ENCODE results near the gene GNAT2. TPM values are rescaled to one million over a fixed set of nuclear protein-coding genes. Genes with fewer than 3 reads are reported as not detected.

Gene GNAT2
- total RNA-seq, 1 experiment from 2014 or later: not detected

DNA sequence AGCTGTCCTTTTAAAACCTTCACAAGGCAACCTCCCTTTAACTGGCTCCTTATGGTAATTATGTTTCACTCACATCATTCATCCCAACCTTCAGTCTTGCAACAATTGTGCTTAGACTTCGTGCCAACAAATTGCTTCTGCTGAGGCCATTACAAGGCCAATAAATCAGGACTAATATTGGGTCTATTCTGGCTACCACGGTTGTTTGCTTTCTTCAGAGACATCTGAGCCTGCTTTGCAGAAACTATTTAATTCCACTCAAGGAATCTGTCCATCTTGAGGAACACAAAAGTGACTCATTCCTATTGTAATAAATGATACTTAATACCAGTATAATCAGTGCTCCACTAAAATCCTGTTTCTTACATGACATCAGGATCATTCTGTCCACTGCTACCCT lies 33.9 kb upstream of the GNAT2 start:
- H3K4me3 Mint-ChIP-seq (ENCODE audit: low read depth, unreplicated experiment): no peak overlapping the region
- intact Hi-C loops (cut with micrococcal nuclease; ENCODE audit: unreplicated experiment): no loop called here
- no TSS peak for BruUV-seq (replicated peaks)
- TF ChIP-seq, protein P1, sequence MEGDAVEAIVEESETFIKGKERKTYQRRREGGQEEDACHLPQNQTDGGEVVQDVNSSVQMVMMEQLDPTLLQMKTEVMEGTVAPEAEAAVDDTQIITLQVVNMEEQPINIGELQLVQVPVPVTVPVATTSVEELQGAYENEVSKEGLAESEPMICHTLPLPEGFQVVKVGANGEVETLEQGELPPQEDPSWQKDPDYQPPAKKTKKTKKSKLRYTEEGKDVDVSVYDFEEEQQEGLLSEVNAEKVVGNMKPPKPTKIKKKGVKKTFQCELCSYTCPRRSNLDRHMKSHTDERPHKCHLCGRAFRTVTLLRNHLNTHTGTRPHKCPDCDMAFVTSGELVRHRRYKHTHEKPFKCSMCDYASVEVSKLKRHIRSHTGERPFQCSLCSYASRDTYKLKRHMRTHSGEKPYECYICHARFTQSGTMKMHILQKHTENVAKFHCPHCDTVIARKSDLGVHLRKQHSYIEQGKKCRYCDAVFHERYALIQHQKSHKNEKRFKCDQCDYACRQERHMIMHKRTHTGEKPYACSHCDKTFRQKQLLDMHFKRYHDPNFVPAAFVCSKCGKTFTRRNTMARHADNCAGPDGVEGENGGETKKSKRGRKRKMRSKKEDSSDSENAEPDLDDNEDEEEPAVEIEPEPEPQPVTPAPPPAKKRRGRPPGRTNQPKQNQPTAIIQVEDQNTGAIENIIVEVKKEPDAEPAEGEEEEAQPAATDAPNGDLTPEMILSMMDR (IDR thresholded peaks at IDR 0.05; ENCODE audit: unreplicated experiment): no peak
- H3K36me3 Mint-ChIP-seq (ENCODE audit: insufficient read depth, unreplicated experiment): peaks cover 19% of the 10 kb centered on the region
- H3K27me3 Mint-ChIP-seq (ENCODE audit: unreplicated experiment): no peaks in the 10 kb centered on the region
- CTCF ChIA-PET: no interaction called here
- no peak for DNase-seq
- H3K27ac Mint-ChIP-seq (ENCODE audit: unreplicated experiment): no peak overlapping the region
- H3K9me3 Mint-ChIP-seq (ENCODE audit: low read depth, unreplicated experiment): no peaks in the 10 kb centered on the region
- peaks cover 23% of the 10 kb centered on the region for H3K4me1 Mint-ChIP-seq (ENCODE audit: low read depth, unreplicated experiment)

DNA sequence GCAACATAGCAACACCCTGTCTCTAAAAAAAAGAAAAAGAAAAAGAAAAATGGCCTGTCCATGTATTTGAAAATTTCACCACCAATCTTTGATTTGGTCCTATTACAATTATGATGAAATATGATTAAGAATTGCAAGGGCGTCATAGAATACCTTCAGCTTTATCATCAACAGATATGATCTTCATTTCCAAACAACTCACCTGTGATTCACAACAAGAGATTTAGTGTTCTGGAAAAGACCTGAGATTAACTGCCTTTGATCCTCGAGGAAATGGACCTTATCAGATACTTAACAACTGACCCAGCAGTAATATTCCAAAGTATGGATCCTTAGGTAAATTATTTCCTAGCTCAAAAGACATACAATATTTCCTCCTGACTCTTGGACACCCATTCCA lies 33.0 kb upstream of the GNAT2 start:
- DNase-seq: no peak
- Mint-ChIP-seq H3K9me3 (ENCODE audit: low read depth, unreplicated experiment) (no peaks in the 10 kb centered on the region), H3K27ac (ENCODE audit: unreplicated experiment) (no peak overlapping the region), H3K27me3 (ENCODE audit: unreplicated experiment) (no peaks in the 10 kb centered on the region), H3K36me3 (ENCODE audit: insufficient read depth, unreplicated experiment) (peaks cover 19% of the 10 kb centered on the region), H3K4me1 (ENCODE audit: low read depth, unreplicated experiment) (peaks cover 18% of the 10 kb centered on the region), H3K4me3 (ENCODE audit: low read depth, unreplicated experiment) (no peak overlapping the region)
- intact Hi-C loops (cut with micrococcal nuclease; ENCODE audit: unreplicated experiment): no loop called here
- no TSS peak for BruUV-seq (replicated peaks)
- TF ChIP-seq, protein P1 (IDR thresholded peaks at IDR 0.05; ENCODE audit: unreplicated experiment): no peak
- CTCF ChIA-PET: interaction anchor here (0.6 to 0.7 kb wide), 2 partner anchors 12 to 859 kb away, joined by 4 to 5 read pairs; no protein-coding TSS in a partner anchor

DNA sequence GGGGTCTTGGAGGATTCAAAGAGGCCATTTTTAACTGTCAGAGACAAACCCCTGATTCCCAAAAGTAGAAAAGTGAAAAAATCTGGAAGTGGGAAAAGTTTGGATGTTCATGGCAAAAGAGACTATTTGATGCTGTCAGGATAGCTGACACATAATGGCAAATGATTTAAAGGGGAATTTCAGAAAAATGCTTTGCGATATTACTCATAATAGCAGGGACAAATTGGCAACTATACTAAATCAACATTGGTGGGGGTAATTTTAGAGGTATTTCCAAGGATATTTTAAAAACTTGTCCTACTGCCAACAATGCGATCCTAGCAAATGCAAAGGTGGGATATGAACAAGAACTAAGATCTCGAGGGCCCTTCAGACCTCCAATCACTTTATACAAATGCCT lies 31.2 kb upstream of the GNAT2 start:
- no TSS peak for BruUV-seq (replicated peaks)
- no peak overlapping the region for H3K4me3 Mint-ChIP-seq (ENCODE audit: low read depth, unreplicated experiment)
- CTCF ChIA-PET: no interaction called here

DNA sequence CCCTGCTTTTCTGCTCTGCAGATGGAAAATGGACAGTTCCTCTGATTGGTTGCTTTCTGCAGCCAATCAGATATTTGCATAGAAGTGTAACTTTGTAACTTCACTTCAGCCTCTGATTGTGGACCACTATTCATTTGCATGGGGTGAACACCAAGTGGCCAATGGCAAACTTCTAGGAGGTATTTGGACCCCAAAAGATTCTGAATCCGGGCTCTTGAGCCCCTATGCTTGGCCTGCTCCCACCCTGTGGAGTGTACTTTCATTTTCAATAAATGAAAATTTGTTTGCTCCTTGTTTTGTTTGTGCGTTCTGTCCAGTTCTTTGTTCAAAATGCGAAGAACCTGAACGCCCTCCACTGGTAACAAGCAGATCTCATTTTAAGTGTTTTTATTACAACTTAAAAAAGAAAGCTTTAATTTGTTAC lies 30.1 kb upstream of the GNAT2 start:
- no peaks in the 10 kb centered on the region for H3K27me3 Mint-ChIP-seq (ENCODE audit: unreplicated experiment)
- no peaks in the 10 kb centered on the region for H3K9me3 Mint-ChIP-seq (ENCODE audit: low read depth, unreplicated experiment)
- intact Hi-C loops (cut with micrococcal nuclease; ENCODE audit: unreplicated experiment): no loop called here
- TF ChIP-seq, protein P1 (IDR thresholded peaks at IDR 0.05; ENCODE audit: unreplicated experiment): no peak
- CTCF ChIA-PET: interaction anchor here (1.4 kb wide), 1 partner anchor 9 kb away, joined by 5 read pairs; no protein-coding TSS in a partner anchor
- no TSS peak for BruUV-seq (replicated peaks)
- H3K4me1 Mint-ChIP-seq (ENCODE audit: low read depth, unreplicated experiment): peaks cover 18% of the 10 kb centered on the region
- no peak overlapping the region for H3K4me3 Mint-ChIP-seq (ENCODE audit: low read depth, unreplicated experiment)
- peaks cover 6% of the 10 kb centered on the region for H3K36me3 Mint-ChIP-seq (ENCODE audit: insufficient read depth, unreplicated experiment)
- no peak for DNase-seq
- H3K27ac Mint-ChIP-seq (ENCODE audit: unreplicated experiment): no peak overlapping the region

More for the DNA sequence above, 31.2 kb upstream of the GNAT2 start:
- Mint-ChIP-seq H3K36me3 (ENCODE audit: insufficient read depth, unreplicated experiment) (peaks cover 8% of the 10 kb centered on the region), H3K27me3 (ENCODE audit: unreplicated experiment) (no peaks in the 10 kb centered on the region), H3K4me1 (ENCODE audit: low read depth, unreplicated experiment) (peaks cover 18% of the 10 kb centered on the region), H3K27ac (ENCODE audit: unreplicated experiment) (no peak overlapping the region), H3K9me3 (ENCODE audit: low read depth, unreplicated experiment) (no peaks in the 10 kb centered on the region)
- TF ChIP-seq, protein P1 (IDR thresholded peaks at IDR 0.05; ENCODE audit: unreplicated experiment): no peak
- no peak for DNase-seq
- intact Hi-C loops (cut with micrococcal nuclease; ENCODE audit: unreplicated experiment): no loop called here
